Astrocyte (in vitro differentiated cells and primary cell): ENCODE measurements around the gene LY86. TPM values are rescaled to one million over a fixed set of nuclear protein-coding genes. Genes with fewer than 3 reads are reported as not detected.

ENCODE experiments used
- DNase-seq: peaks from one replicate; pipeline ENCODE4 v3.0.0-alpha.2; 2010; ENCODE audit warnings: low read depth
- FAIRE-seq: peaks from 2 replicates; lab custom pipeline; 2011; peaks lifted over from hg19 to GRCh38; lab: Jason Lieb, UNC
- H2AFZ ChIP-seq: 2 replicates; pipeline ENCODE4 v1.6.0; 2012; ENCODE audit warnings: low read depth, low read length, inconsistent platforms
- H3K27ac ChIP-seq: 2 replicates; pipeline ENCODE4 v1.5.1; 2011; ENCODE audit warnings: low read depth, low read length, inconsistent platforms
- H3K27me3 ChIP-seq: 2 replicates; pipeline ENCODE4 v1.6.0; 2011; ENCODE audit warnings: low read length, inconsistent platforms; ENCODE audit not compliant: insufficient read depth
- H3K36me3 ChIP-seq: 2 replicates; pipeline ENCODE4 v1.5.1; 2011; ENCODE audit warnings: low read length, inconsistent platforms; ENCODE audit not compliant: insufficient read depth
- H3K4me1 ChIP-seq: 2 replicates; pipeline ENCODE4 v1.5.1; 2011; ENCODE audit warnings: low read length, inconsistent platforms; ENCODE audit not compliant: insufficient read depth
- H3K4me2 ChIP-seq: 2 replicates; pipeline ENCODE4 v1.6.0; 2012; ENCODE audit warnings: low read length, inconsistent platforms
- H3K4me3 ChIP-seq: 2 replicates; pipeline ENCODE4 v1.5.1; 2011; ENCODE audit warnings: low read depth, mild to moderate bottlenecking, low read length, inconsistent platforms; ENCODE audit not compliant: insufficient read depth
- H3K79me2 ChIP-seq: 2 replicates; pipeline ENCODE4 v1.6.0; 2012; ENCODE audit warnings: mild to moderate bottlenecking, low read length, inconsistent platforms; ENCODE audit not compliant: insufficient read depth
- H3K9ac ChIP-seq: 2 replicates; pipeline ENCODE4 v1.6.0; 2012; ENCODE audit warnings: mild to moderate bottlenecking, low read length, inconsistent platforms
- H3K9me3 ChIP-seq: 2 replicates; pipeline ENCODE4 v1.5.1; 2012; ENCODE audit warnings: low read depth, mild to moderate bottlenecking, low read length, inconsistent platforms; ENCODE audit not compliant: insufficient read depth
- H4K20me1 ChIP-seq: 2 replicates; pipeline ENCODE4 v1.6.0; 2012; ENCODE audit warnings: low read length, inconsistent platforms; ENCODE audit not compliant: insufficient read depth
- H3K27ac Mint-ChIP-seq: one replicate; pipeline ENCODE4 v1.8.0; 2021; ENCODE audit warnings: mild to moderate bottlenecking, mixed read lengths; ENCODE audit not compliant: unreplicated experiment
- H3K27me3 Mint-ChIP-seq: one replicate; pipeline ENCODE4 v1.8.0; 2021; ENCODE audit warnings: low read depth, mixed read lengths; ENCODE audit not compliant: unreplicated experiment
- H3K36me3 Mint-ChIP-seq: one replicate; pipeline ENCODE4 v1.8.0; 2021; ENCODE audit warnings: low read depth, mixed read lengths; ENCODE audit not compliant: unreplicated experiment
- H3K4me1 Mint-ChIP-seq: one replicate; pipeline ENCODE4 v1.8.0; 2021; ENCODE audit warnings: low read depth, mixed read lengths; ENCODE audit not compliant: unreplicated experiment
- H3K4me3 Mint-ChIP-seq: one replicate; pipeline ENCODE4 v1.8.0; 2021; ENCODE audit warnings: mild to moderate bottlenecking, moderate library complexity, mixed read lengths; ENCODE audit not compliant: unreplicated experiment
- H3K9me3 Mint-ChIP-seq: one replicate; pipeline ENCODE4 v1.8.0; 2021; ENCODE audit warnings: mild to moderate bottlenecking, mixed read lengths; ENCODE audit not compliant: unreplicated experiment
- EZH2 ChIP-seq: IDR thresholded peaks from 2 replicates; pipeline ENCODE4 v1.6.1; 2012; ENCODE audit warnings: mild to moderate bottlenecking, low read length, inconsistent platforms; ENCODE audit not compliant: insufficient read depth
- total RNA-seq: library from RNA; stranded (reverse); gene quantifications from 2 replicates; pipeline ENCODE4 v1.2.1, GENCODE V29; 2021
- TF ChIP-seq, protein P1 (sequence below): IDR thresholded peaks from 2 replicates; pipeline ENCODE4 v1.5.1; 2011; ENCODE audit warnings: low read depth, mild to moderate bottlenecking, inconsistent platforms, low read length, moderate library complexity; ENCODE audit not compliant: insufficient read depth

The LY86 gene
- total RNA-seq, 1 donor from 2014 or later: not detected

- Mint-ChIP-seq H3K4me3 (no peak overlapping the region), H3K4me1 (peaks cover 2% of the 10 kb centered on the region), H3K36me3 (peaks cover 1% of the 10 kb centered on the region), H3K27ac (no peak overlapping the region), H3K27me3 (no peaks in the 10 kb centered on the region), H3K9me3 (peaks cover 5% of the 10 kb centered on the region)
- H2AFZ ChIP-seq: no peak overlapping the region
- H3K27me3 ChIP-seq: no peaks in the 10 kb centered on the region
- no peak overlapping the region for H3K27ac ChIP-seq
- no peak overlapping the region for H3K9ac ChIP-seq
- no peak overlapping the region for H3K4me3 ChIP-seq
- TF ChIP-seq EZH2: no peak
- TF ChIP-seq, protein P1, sequence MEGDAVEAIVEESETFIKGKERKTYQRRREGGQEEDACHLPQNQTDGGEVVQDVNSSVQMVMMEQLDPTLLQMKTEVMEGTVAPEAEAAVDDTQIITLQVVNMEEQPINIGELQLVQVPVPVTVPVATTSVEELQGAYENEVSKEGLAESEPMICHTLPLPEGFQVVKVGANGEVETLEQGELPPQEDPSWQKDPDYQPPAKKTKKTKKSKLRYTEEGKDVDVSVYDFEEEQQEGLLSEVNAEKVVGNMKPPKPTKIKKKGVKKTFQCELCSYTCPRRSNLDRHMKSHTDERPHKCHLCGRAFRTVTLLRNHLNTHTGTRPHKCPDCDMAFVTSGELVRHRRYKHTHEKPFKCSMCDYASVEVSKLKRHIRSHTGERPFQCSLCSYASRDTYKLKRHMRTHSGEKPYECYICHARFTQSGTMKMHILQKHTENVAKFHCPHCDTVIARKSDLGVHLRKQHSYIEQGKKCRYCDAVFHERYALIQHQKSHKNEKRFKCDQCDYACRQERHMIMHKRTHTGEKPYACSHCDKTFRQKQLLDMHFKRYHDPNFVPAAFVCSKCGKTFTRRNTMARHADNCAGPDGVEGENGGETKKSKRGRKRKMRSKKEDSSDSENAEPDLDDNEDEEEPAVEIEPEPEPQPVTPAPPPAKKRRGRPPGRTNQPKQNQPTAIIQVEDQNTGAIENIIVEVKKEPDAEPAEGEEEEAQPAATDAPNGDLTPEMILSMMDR: no peak
- no peaks in the 10 kb centered on the region for H3K79me2 ChIP-seq
- no peak for FAIRE-seq
- no peak overlapping the region for H3K4me2 ChIP-seq
- no peak for DNase-seq
- no peaks in the 10 kb centered on the region for H3K36me3 ChIP-seq
- no peaks in the 10 kb centered on the region for H4K20me1 ChIP-seq
- no peaks in the 10 kb centered on the region for H3K9me3 ChIP-seq
- H3K4me1 ChIP-seq: no peaks in the 10 kb centered on the region
Measured at GRCh38 chr6:6609450-6609849, 20.9 kb downstream of the LY86 start.

DNA sequence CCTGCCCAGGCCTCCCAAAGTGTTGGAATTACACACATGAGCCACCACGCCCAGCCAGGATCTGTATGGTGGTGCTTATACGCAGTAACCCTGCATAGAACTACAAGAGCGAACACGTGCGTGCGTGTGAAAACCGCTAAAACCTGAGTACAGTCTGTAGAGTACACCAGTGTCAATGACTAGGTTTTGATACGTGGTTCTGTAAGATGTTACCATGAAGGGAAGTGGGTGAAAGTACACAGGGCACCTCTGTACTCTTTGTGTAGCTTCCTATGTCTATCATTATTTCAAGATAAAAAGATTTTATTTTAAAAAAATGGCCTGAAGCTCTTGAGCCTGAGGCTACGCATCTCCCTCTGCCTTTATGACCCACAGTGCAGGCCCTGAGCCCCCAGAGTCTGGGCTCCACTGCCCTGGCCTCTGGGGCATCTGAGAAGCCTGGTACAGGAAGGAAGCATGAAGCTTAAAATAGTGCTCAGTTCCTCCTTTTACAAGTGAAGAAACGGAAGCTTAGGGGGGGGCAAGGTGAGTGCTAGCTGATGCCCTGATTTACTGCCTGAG, 21.6 kb downstream of the LY86 start:
- Histone ChIP-seq H3K4me2 (no peak overlapping the region), H2AFZ (no peak overlapping the region), H3K9me3 (peaks cover 2% of the 10 kb centered on the region), H3K9ac (no peak overlapping the region), H3K4me3 (no peak overlapping the region), H3K27ac (no peak overlapping the region), H3K36me3 (no peaks in the 10 kb centered on the region), H3K27me3 (no peaks in the 10 kb centered on the region), H3K4me1 (no peaks in the 10 kb centered on the region), H4K20me1 (no peaks in the 10 kb centered on the region), H3K79me2 (no peaks in the 10 kb centered on the region)
- no peak overlapping the region for H3K27ac Mint-ChIP-seq
- H3K36me3 Mint-ChIP-seq: peaks cover 1% of the 10 kb centered on the region
- DNase-seq (no peak), FAIRE-seq (no peak)
- H3K9me3 Mint-ChIP-seq: peaks cover 5% of the 10 kb centered on the region
- H3K27me3 Mint-ChIP-seq: no peaks in the 10 kb centered on the region
- TF ChIP-seq EZH2: no peak
- TF ChIP-seq, protein P1: no peak
- no peak overlapping the region for H3K4me3 Mint-ChIP-seq
- peaks cover 5% of the 10 kb centered on the region for H3K4me1 Mint-ChIP-seq

- no peaks in the 10 kb centered on the region for H3K79me2 ChIP-seq
- H3K27me3 ChIP-seq: no peaks in the 10 kb centered on the region
- H2AFZ ChIP-seq: no peak overlapping the region
- no peak for TF ChIP-seq EZH2
- TF ChIP-seq, protein P1: no peak
- Mint-ChIP-seq H3K27ac (no peak overlapping the region), H3K27me3 (peaks cover 2% of the 10 kb centered on the region), H3K4me3 (no peak overlapping the region), H3K4me1 (peaks cover 5% of the 10 kb centered on the region), H3K9me3 (peaks cover 5% of the 10 kb centered on the region), H3K36me3 (peaks cover 1% of the 10 kb centered on the region)
- no peak overlapping the region for H3K9ac ChIP-seq
- H3K27ac ChIP-seq: no peak overlapping the region
- H3K4me1 ChIP-seq: no peaks in the 10 kb centered on the region
- DNase-seq (no peak), FAIRE-seq (no peak)
- H3K9me3 ChIP-seq: peaks cover 2% of the 10 kb centered on the region
- H3K4me2 ChIP-seq: no peak overlapping the region
- no peaks in the 10 kb centered on the region for H4K20me1 ChIP-seq
- no peak overlapping the region for H3K4me3 ChIP-seq
- H3K36me3 ChIP-seq: no peaks in the 10 kb centered on the region
Measured at GRCh38 chr6:6611486-6611885, 23.0 kb downstream of the LY86 start.
